IPS-18a (cell line): Measurements from ENCODE around the gene EIPR1.

Experiments used
- H3K27ac ChIP-seq: one replicate; pipeline ENCODE4 v1.5.1; 2013; ENCODE audit warnings: low read length
- H3K27me3 ChIP-seq: one replicate; pipeline ENCODE4 v1.6.1; 2013; ENCODE audit warnings: mild to moderate bottlenecking, low read length; ENCODE audit not compliant: control insufficient read depth, insufficient read depth
- H3K36me3 ChIP-seq: one replicate; pipeline ENCODE4 v1.6.1; 2013; ENCODE audit warnings: low read depth, low read length; ENCODE audit not compliant: control insufficient read depth
- H3K4me1 ChIP-seq: one replicate; pipeline ENCODE4 v1.6.1; 2013; ENCODE audit warnings: low read depth, low read length; ENCODE audit not compliant: control insufficient read depth
- H3K4me3 ChIP-seq: one replicate; pipeline ENCODE4 v1.5.1; 2013; ENCODE audit warnings: low read length
- H3K9ac ChIP-seq: one replicate; pipeline ENCODE4 v1.6.1; 2013; ENCODE audit warnings: mild to moderate bottlenecking, low read length, moderate library complexity
- H3K9me3 ChIP-seq: one replicate; pipeline ENCODE4 v1.6.1; 2013; ENCODE audit warnings: low read depth, low read length; ENCODE audit not compliant: control insufficient read depth

The EIPR1 gene

DNA sequence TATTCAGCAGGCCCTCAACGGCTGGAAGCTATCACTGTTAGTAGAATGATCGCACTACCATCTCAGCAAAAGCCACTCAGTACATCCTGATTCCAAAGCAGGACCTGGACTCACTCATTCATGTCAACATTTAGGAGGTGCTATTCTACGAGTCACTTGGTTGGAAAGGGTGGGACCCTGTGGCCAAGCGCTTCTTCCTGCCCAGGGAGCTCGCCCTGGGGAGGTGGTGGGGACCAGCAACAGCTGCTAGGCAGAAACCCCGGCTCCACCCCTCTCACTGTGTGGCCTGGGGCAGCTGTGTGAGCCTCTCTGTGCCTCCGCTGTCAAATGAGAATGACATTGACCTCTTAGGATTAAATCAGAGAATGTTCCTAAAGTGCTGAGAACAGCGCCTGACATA, 231.4 kb downstream of the EIPR1 start:
- Histone ChIP-seq H3K36me3 (no peaks in the 10 kb centered on the region), H3K4me1 (no peaks in the 10 kb centered on the region), H3K9ac (no peak overlapping the region), H3K27me3 (no peaks in the 10 kb centered on the region), H3K27ac (no peak overlapping the region), H3K4me3 (no peak overlapping the region), H3K9me3 (no peaks in the 10 kb centered on the region)

DNA sequence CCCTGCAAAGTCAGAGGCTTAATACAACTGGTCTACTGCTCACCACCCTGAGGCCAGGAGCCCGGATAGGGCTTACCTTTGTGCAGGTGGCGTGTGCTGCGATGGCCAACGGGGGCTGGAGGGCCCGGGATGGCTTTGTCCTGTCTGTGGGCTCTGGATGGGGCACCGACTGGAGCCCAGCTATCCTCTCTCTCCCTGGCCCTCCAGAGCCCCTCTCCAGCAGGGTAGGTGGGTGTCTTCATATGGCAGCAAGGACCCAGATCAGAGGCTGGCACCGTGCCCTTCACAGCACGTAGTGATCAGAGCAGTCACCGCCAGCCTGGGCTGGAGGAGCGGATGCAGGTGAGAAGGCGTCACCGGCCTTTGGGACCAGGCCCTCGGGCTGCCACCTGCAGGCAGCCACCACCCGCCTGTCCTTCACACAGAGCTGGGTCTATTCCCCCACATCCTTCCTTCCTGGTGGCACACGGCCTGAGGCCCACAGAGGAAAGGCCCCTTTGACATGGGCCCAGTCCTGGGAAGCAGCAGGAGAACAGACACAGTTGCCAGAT, 232.1 kb downstream of the EIPR1 start:
- H3K4me3 ChIP-seq = no peak overlapping the region
- H3K9ac ChIP-seq = no peak overlapping the region
- no peaks in the 10 kb centered on the region for H3K27me3 ChIP-seq
- no peaks in the 10 kb centered on the region for H3K36me3 ChIP-seq
- H3K27ac ChIP-seq = no peak overlapping the region
- H3K4me1 ChIP-seq = no peaks in the 10 kb centered on the region
- no peaks in the 10 kb centered on the region for H3K9me3 ChIP-seq

DNA sequence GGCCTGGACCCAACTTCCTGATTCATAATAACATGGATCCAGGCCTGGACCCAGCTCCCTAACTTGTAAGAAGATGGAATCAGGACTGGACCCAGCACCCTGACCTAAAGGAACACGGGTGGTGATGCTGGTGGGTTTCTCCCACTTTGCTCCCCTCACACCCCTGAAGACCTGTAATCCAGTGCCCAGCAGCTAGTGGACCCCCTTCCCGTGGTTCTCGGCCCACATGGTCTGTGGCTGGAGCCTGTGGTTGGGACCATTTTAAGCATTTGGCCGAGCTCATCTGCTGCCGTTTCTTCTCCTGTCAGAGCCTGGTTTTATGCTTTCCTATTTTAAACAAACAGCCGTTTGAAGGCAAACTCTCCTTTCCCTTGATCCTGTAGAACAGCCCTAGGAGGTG, 232.8 kb downstream of the EIPR1 start:
- no peak overlapping the region for H3K27ac ChIP-seq
- no peak overlapping the region for H3K4me3 ChIP-seq
- H3K9ac ChIP-seq = no peak overlapping the region
- no peaks in the 10 kb centered on the region for H3K27me3 ChIP-seq
- no peaks in the 10 kb centered on the region for H3K36me3 ChIP-seq
- H3K9me3 ChIP-seq = no peaks in the 10 kb centered on the region
- no peaks in the 10 kb centered on the region for H3K4me1 ChIP-seq

DNA sequence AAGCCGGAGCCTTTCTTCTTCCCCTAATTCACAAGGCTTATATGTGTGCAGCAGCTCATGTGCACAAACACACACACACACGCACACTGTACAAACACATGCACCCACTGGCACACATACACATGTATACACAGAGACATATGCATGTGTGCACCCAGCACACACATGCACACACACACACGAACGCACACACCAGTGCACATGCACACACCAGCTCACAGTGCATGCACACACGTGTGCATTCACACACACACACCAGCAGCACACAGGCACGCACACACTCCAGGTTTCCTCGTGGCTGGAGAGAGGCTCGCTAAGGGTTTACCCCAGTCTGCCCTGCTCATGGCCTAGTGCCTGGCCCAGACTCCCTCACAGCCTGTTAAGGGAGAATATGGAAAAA, 234.0 kb downstream of the EIPR1 start:
- H3K9me3 ChIP-seq = no peaks in the 10 kb centered on the region
- H3K9ac ChIP-seq = no peak overlapping the region
- no peaks in the 10 kb centered on the region for H3K4me1 ChIP-seq
- H3K4me3 ChIP-seq = no peak overlapping the region
- H3K27ac ChIP-seq = no peak overlapping the region
- H3K36me3 ChIP-seq = no peaks in the 10 kb centered on the region
- H3K27me3 ChIP-seq = no peaks in the 10 kb centered on the region

DNA sequence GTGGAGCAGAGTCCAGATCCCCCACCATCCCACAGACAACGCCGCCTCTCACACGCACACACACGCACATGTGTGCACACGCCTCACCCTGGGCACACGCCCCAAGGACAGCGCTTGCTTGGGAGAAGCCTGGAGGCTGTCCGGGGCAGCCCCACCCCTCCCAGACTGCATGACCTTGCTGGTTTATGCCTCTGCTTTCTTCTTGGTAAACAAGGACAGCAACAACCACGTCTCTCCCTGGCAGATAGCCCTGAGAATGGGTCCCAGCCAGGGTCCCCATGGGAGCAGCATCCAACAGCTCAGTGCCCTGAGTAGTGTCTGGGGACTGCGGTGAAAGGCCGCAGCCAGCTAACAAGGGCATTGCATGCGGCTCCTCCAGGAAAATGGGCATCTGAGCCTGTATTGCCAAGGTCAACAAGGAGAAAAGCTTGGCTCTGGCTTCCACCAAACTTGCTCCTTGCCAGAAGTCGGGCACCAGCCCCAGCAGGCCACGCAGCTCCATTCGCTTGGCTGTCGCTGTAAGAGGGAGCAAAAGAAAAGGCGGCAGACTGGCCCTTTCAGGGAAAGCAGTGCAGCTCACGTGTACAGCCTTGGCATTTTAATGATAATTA, 234.6 kb downstream of the EIPR1 start:
- Histone ChIP-seq H3K27ac (no peak overlapping the region), H3K9ac (no peak overlapping the region)

DNA sequence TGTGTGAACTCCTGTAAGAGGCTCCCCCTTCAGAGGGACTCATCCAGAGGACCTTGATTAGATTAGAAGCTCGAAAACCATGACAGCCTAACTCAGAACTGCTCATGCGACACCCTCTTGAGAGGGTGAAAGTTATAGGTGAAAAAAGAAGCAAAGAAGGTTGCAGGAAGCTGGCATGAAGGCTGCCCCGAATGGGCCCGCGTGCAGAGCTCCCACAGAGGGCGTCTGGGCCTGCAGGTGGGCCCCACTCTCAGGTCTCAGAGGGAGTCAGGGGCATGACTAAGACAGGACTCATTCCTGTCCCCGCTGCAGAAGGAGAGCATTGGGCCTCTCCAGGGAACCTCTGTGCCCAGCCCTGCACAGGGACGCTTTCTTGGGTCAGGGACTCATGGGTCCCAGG, 235.4 kb downstream of the EIPR1 start:
- Histone ChIP-seq H3K4me3 (no peak overlapping the region), H3K27ac (no peak overlapping the region), H3K9ac (no peak overlapping the region), H3K36me3 (no peaks in the 10 kb centered on the region), H3K27me3 (no peaks in the 10 kb centered on the region), H3K9me3 (no peaks in the 10 kb centered on the region), H3K4me1 (no peaks in the 10 kb centered on the region)

More for the DNA sequence above, 234.6 kb downstream of the EIPR1 start:
- Histone ChIP-seq H3K4me3 (no peak overlapping the region), H3K4me1 (no peaks in the 10 kb centered on the region), H3K9me3 (no peaks in the 10 kb centered on the region), H3K27me3 (no peaks in the 10 kb centered on the region), H3K36me3 (no peaks in the 10 kb centered on the region)

DNA sequence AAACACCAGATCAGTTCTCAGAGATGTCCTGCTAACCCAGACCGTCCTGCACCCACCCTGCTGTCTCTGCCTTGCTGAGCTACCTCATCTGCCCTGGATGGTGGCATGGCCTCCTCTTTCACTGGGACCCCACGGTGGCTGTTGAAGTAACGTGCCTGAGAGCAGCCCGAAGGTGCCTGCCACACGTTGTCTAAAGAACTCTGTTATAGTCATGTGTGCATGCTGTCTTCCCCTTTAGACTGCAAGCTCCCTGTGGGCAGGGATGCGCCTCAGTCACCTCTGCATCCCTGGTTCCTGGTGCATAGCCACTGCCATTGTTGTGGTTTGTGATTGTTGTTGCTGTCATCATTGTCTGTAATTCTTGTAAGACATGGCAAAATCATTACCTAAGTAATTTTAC, 235.9 kb downstream of the EIPR1 start:
- no peak overlapping the region for H3K9ac ChIP-seq
- no peak overlapping the region for H3K4me3 ChIP-seq
- H3K27ac ChIP-seq = no peak overlapping the region
- no peaks in the 10 kb centered on the region for H3K4me1 ChIP-seq
- H3K36me3 ChIP-seq = no peaks in the 10 kb centered on the region
- H3K27me3 ChIP-seq = no peaks in the 10 kb centered on the region
- no peaks in the 10 kb centered on the region for H3K9me3 ChIP-seq

DNA sequence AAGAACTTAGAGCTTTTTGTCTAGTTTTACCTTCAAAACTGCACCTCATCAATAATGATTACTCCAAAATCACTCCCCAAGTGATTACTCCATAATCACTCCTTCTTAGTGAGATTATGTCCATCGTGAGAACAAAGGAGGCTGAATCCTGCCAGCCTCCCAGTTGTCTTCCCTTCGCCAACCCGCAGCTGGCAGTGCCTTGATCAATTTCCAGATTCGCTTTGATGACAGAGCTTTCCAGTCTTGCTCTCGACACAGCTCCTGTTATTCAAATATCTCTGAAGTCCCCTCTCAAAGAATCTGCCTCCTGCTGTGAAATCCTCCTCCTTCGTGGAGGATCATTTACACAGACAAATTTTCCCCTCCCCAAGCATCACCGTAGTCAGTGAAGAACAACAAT, 237.7 kb downstream of the EIPR1 start:
- no peaks in the 10 kb centered on the region for H3K9me3 ChIP-seq
- H3K27ac ChIP-seq = no peak overlapping the region
- H3K4me1 ChIP-seq = no peaks in the 10 kb centered on the region
- H3K27me3 ChIP-seq = no peaks in the 10 kb centered on the region
- H3K36me3 ChIP-seq = no peaks in the 10 kb centered on the region
- no peak overlapping the region for H3K4me3 ChIP-seq
- H3K9ac ChIP-seq = no peak overlapping the region
